ENCODE results near the gene OPRL1. TPM values are rescaled to one million over a fixed set of nuclear protein-coding genes. Genes with fewer than 3 reads are reported as not detected.

The OPRL1 gene
- total RNA-seq, 1 donor from 2014 or later, result 0.06 TPM

GRCh38 chr20:64091340-64091739 is 11.5 kb downstream of the OPRL1 start:
- TF ChIP-seq CTCF (conservative IDR thresholded peaks at IDR 0.05; ENCODE audit: low read depth, low read length), result no peak
- H3K4me3 ChIP-seq (ENCODE audit: low read depth, low read length), result no peak overlapping the region
- no peak for DNase-seq (ENCODE audit: low read depth)

- TF ChIP-seq CTCF (conservative IDR thresholded peaks at IDR 0.05; ENCODE audit: low read depth, low read length), result no peak
- DNase-seq (ENCODE audit: low read depth), result no peak
- no peak overlapping the region for H3K4me3 ChIP-seq (ENCODE audit: low read depth, low read length)
Observed at GRCh38 chr20:64091770-64092169, 11.9 kb downstream of the OPRL1 start.

- DNase-seq (ENCODE audit: low read depth), result no peak
- H3K4me3 ChIP-seq (ENCODE audit: low read depth, low read length), result no peak overlapping the region
- TF ChIP-seq CTCF (conservative IDR thresholded peaks at IDR 0.05; ENCODE audit: low read depth, low read length), result no peak
Observed at GRCh38 chr20:64092258-64093012, 12.6 kb downstream of the OPRL1 start.

GRCh38 chr20:64093013-64093503 is 13.2 kb downstream of the OPRL1 start:
- no peak for DNase-seq (ENCODE audit: low read depth)
- H3K4me3 ChIP-seq (ENCODE audit: low read depth, low read length), result no peak overlapping the region
- TF ChIP-seq CTCF (conservative IDR thresholded peaks at IDR 0.05; ENCODE audit: low read depth, low read length), result no peak

- no peak overlapping the region for H3K4me3 ChIP-seq (ENCODE audit: low read depth, low read length)
- DNase-seq (ENCODE audit: low read depth), result no peak
- TF ChIP-seq CTCF (conservative IDR thresholded peaks at IDR 0.05; ENCODE audit: low read depth, low read length), result no peak
Observed at GRCh38 chr20:64095455-64095854, 15.6 kb downstream of the OPRL1 start.

- H3K4me3 ChIP-seq (ENCODE audit: low read depth, low read length), result no peak overlapping the region
- TF ChIP-seq CTCF (conservative IDR thresholded peaks at IDR 0.05; ENCODE audit: low read depth, low read length), result no peak
- no peak for DNase-seq (ENCODE audit: low read depth)
Observed at GRCh38 chr20:64095927-64096326, 16.0 kb downstream of the OPRL1 start.

- H3K4me3 ChIP-seq (ENCODE audit: low read depth, low read length), result no peak overlapping the region
- no peak for DNase-seq (ENCODE audit: low read depth)
- TF ChIP-seq CTCF (conservative IDR thresholded peaks at IDR 0.05; ENCODE audit: low read depth, low read length), result no peak
Observed at GRCh38 chr20:64096535-64096934, 16.7 kb downstream of the OPRL1 start.

All from epithelial cell of proximal tubule (primary cell).